ENCODE measurements around the gene TNF.

GRCh38 chr6:31626952-31627351 lies 51.6 kb downstream of the TNF start:
- TF ChIP-seq CTCF (conservative IDR thresholded peaks at IDR 0.05; ENCODE audit: low read depth, low read length) (no peak), EZH2 (IDR thresholded peaks at IDR 0.05; ENCODE audit: low read length, unreplicated experiment) (no peak)

Measured in PC-3 (cell line).